ENCODE measurements around the gene ADH1A. TPM values are rescaled to one million over a fixed set of nuclear protein-coding genes. Genes with fewer than 3 reads are reported as not detected.

ADH1A gene
- total and polyA plus RNA-seq, 3 experiments from 2014 or later = not detected

DNA sequence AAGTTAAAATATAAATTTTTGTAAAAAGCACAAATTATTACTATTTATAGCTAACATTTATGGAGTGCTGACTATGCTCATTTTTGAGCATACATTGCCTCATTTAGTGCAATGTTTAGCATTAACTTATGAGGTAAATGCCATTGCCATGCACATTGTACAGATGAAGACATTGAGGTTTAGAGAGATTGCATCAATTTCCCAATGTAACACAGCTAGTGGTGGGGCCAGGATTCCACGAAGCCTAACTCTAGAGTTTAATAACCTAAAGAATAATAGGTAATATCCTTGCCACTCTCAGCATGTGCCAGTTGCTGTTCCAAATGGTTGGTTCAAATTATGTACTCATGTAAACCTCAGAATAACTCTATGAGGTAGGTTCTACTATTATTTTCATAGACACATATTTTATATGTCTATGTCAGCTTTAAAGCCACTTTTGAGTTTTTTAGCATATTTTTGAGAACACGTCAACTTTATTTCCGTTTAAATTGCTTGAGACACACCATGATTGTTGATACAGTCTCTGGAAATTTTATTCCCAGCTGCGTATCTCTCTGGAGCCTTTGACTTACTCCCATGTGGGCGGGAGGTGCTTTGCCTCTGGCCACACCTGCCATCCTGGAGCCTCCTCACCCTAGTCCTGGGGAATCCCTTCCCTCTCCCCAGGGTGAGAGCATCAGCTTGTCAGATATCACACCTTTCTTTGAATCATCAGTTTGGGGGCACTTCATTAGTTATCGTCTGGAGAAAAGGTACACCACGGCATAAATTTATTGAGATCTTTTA lies 10.8 kb upstream of the ADH1A start:
- no peaks in the 10 kb centered on the region for H3K4me1 Mint-ChIP-seq
- peaks cover 4 to 18% (median 13%) of the 10 kb centered on the region in 5 donors for H3K9me3 Mint-ChIP-seq
- CTCF ChIA-PET = no interaction called here
- no peak for DNase-seq
- H3K27ac ChIP-seq (ENCODE audit: low read depth, low read length) = no peak overlapping the region
- H3K27me3 Mint-ChIP-seq = no peaks in the 10 kb centered on the region
- no peaks in the 10 kb centered on the region for H3K4me1 ChIP-seq (ENCODE audit: insufficient read depth, low read length)
- POLR2A ChIA-PET = no interaction called here
- H3K36me3 ChIP-seq (ENCODE audit: insufficient read depth, low read length) = no peaks in the 10 kb centered on the region
- H3K4me3 Mint-ChIP-seq = no peak overlapping the region
- H3K27me3 ChIP-seq (ENCODE audit: insufficient read depth, low read length, poor library complexity, severe bottlenecking) = no peaks in the 10 kb centered on the region
- no peak overlapping the region for H3K4me3 ChIP-seq (ENCODE audit: low read length)
- no peaks in the 10 kb centered on the region for H3K36me3 Mint-ChIP-seq
- no peak overlapping the region for H3K27ac Mint-ChIP-seq
- no peaks in the 10 kb centered on the region for H3K9me3 ChIP-seq (ENCODE audit: low read length)

DNA sequence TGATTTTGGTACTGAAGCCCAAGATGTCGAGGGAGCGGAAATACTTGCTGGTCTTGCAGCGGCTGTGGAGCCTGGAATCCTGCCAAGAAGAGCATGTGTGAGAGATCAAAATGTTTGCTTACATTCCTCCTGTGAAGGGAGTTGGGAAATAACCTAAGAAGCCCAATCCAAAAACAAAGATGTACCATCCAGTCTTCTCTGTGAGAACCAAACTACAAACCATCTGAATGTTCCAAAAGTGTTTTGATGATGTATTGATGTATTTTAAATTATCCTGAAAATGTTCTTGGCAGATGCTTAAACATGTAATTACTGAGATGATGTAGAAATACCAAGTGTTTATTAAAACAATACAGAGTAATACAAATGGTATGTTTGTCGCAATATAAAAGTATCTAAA lies 10.1 kb upstream of the ADH1A start:
- H3K4me1 Mint-ChIP-seq = no peaks in the 10 kb centered on the region
- no peaks in the 10 kb centered on the region for H3K27me3 Mint-ChIP-seq
- ChIA-PET POLR2A (no interaction called here), CTCF (no interaction called here)
- Histone ChIP-seq H3K27ac (ENCODE audit: low read depth, low read length) (no peak overlapping the region), H3K36me3 (ENCODE audit: insufficient read depth, low read length) (no peaks in the 10 kb centered on the region), H3K4me3 (ENCODE audit: low read length) (no peak overlapping the region), H3K9me3 (ENCODE audit: low read length) (no peaks in the 10 kb centered on the region), H3K27me3 (ENCODE audit: insufficient read depth, low read length, poor library complexity, severe bottlenecking) (no peaks in the 10 kb centered on the region), H3K4me1 (ENCODE audit: insufficient read depth, low read length) (no peaks in the 10 kb centered on the region)
- no peak overlapping the region for H3K27ac Mint-ChIP-seq
- peaks cover 4 to 21% (median 13%) of the 10 kb centered on the region in 5 donors for H3K9me3 Mint-ChIP-seq
- H3K4me3 Mint-ChIP-seq = no peak overlapping the region
- H3K36me3 Mint-ChIP-seq = no peaks in the 10 kb centered on the region
- DNase-seq = no peak

DNA sequence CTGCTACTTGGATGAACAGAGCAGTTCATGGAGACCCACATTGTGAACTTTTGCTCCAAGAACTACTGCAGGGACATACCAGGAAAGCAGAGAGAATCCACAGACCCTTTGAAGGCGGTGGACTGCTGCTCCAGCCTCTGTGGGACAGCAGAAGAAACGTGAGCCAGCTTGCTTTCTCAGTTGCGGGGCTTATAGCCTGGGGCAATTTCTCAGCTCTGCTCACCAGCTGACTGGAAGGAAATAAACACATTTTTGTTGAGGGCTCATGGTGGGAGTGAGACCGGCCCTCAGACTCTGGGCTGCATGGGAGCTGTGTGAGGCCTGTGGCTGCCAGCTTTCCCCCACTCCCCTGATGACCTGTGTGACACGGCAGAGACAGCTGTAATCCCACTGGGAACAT lies 2.6 kb upstream of the ADH1A start:
- Mint-ChIP-seq H3K4me1 (no peaks in the 10 kb centered on the region), H3K36me3 (peaks cover 0 to 4% (median 0%) of the 10 kb centered on the region in 3 donors), H3K27me3 (peaks cover 5 to 20% of the 10 kb centered on the region in 2 donors), H3K27ac (no peak overlapping the region), H3K4me3 (no peak overlapping the region), H3K9me3 (peaks cover 9 to 31% (median 16%) of the 10 kb centered on the region in 5 donors)
- H3K27ac ChIP-seq (ENCODE audit: low read depth, low read length) = no peak overlapping the region
- CTCF ChIA-PET = no interaction called here
- H3K36me3 ChIP-seq (ENCODE audit: insufficient read depth, low read length) = no peaks in the 10 kb centered on the region
- no peaks in the 10 kb centered on the region for H3K9me3 ChIP-seq (ENCODE audit: low read length)
- H3K4me1 ChIP-seq (ENCODE audit: insufficient read depth, low read length) = no peaks in the 10 kb centered on the region
- H3K27me3 ChIP-seq (ENCODE audit: insufficient read depth, low read length, poor library complexity, severe bottlenecking) = no peaks in the 10 kb centered on the region
- POLR2A ChIA-PET = no interaction called here
- DNase-seq = no peak
- H3K4me3 ChIP-seq (ENCODE audit: low read length) = no peak overlapping the region

DNA sequence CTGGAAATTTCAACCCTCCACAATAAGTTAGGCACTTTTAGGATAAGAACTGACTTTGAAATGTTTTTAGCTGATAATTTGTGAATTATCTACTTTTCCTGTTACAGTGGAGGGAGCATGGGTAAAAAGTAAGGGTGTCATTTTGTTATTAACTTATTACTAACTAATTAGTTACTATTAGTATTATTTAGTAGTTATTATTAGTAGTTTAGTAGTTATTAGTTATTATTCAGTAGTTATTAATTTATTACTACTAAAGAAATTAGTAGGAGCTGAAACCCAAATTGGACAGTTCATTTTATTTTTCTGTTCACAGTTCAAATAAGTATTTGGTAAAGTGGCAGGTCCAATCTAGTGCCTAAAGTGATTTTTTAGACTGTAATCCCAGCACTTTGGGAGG lies 5.4 kb downstream of the ADH1A start:
- ChIA-PET POLR2A (no interaction called here), CTCF (no interaction called here)
- Mint-ChIP-seq H3K9me3 (no peaks in the 10 kb centered on the region), H3K27ac (no peak overlapping the region), H3K4me3 (no peak overlapping the region), H3K4me1 (no peaks in the 10 kb centered on the region), H3K27me3 (peaks cover 0 to 12% of the 10 kb centered on the region in 2 donors), H3K36me3 (no peaks in the 10 kb centered on the region)
- Histone ChIP-seq H3K4me3 (ENCODE audit: low read length) (no peak overlapping the region), H3K4me1 (ENCODE audit: insufficient read depth, low read length) (no peaks in the 10 kb centered on the region), H3K27ac (ENCODE audit: low read depth, low read length) (no peak overlapping the region), H3K9me3 (ENCODE audit: low read length) (no peaks in the 10 kb centered on the region), H3K36me3 (ENCODE audit: insufficient read depth, low read length) (no peaks in the 10 kb centered on the region), H3K27me3 (ENCODE audit: insufficient read depth, low read length, poor library complexity, severe bottlenecking) (no peaks in the 10 kb centered on the region)
- no peak for DNase-seq

DNA sequence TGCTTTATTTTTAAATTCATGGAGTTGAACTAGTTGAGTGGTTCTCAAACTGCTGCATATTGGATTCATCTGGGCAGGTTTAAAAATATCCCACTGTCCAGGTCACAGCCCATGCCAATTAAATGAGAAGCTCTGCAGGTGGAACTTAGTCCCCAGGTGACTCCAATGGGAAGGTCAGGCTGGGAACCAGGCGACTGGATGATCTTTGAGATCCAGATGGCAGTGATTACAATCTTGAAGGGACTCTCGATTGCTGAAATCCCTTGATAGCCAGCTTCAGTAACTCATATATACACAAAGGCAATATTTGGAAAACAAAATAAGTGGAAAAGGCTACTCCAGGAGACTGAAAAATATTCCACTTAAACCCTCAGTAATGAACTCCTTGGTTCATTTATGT lies 8.1 kb downstream of the ADH1A start:
- DNase-seq = no peak
- Mint-ChIP-seq H3K36me3 (no peaks in the 10 kb centered on the region), H3K27ac (no peak overlapping the region), H3K27me3 (peaks cover 3 to 14% of the 10 kb centered on the region in 2 donors), H3K4me3 (no peak overlapping the region), H3K9me3 (no peaks in the 10 kb centered on the region), H3K4me1 (no peaks in the 10 kb centered on the region)
- H3K4me1 ChIP-seq (ENCODE audit: insufficient read depth, low read length) = no peaks in the 10 kb centered on the region
- no peaks in the 10 kb centered on the region for H3K9me3 ChIP-seq (ENCODE audit: low read length)
- H3K36me3 ChIP-seq (ENCODE audit: insufficient read depth, low read length) = no peaks in the 10 kb centered on the region
- H3K27ac ChIP-seq (ENCODE audit: low read depth, low read length) = no peak overlapping the region
- H3K4me3 ChIP-seq (ENCODE audit: low read length) = no peak overlapping the region
- no peaks in the 10 kb centered on the region for H3K27me3 ChIP-seq (ENCODE audit: insufficient read depth, low read length, poor library complexity, severe bottlenecking)
- ChIA-PET CTCF (no interaction called here), POLR2A (no interaction called here)

DNA sequence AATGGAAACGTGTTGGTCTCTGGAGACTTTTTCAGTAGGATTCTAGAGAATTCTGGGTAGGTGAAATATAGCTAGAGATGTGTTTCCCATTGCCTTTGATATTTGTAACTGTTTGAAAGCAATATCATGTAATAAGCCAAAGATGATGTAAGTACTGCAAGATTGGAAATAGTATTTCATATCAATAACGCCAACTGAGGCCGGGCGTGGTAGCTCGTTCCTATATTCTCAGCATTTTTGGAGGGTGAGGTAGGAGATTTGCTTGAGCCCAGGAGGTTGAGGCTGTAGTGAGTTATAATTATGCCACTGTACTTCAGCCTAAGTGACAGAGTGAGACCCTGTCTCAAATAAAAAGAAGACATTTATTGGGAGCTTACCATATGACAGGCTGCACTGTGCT lies 9.5 kb downstream of the ADH1A start:
- DNase-seq = no peak
- Mint-ChIP-seq H3K27me3 (peaks cover 3 to 12% of the 10 kb centered on the region in 2 donors), H3K36me3 (no peaks in the 10 kb centered on the region), H3K4me3 (no peak overlapping the region), H3K9me3 (no peaks in the 10 kb centered on the region), H3K27ac (no peak overlapping the region), H3K4me1 (no peaks in the 10 kb centered on the region)
- Histone ChIP-seq H3K36me3 (ENCODE audit: insufficient read depth, low read length) (no peaks in the 10 kb centered on the region), H3K4me3 (ENCODE audit: low read length) (no peak overlapping the region), H3K27me3 (ENCODE audit: insufficient read depth, low read length, poor library complexity, severe bottlenecking) (no peaks in the 10 kb centered on the region), H3K27ac (ENCODE audit: low read depth, low read length) (no peak overlapping the region), H3K9me3 (ENCODE audit: low read length) (no peaks in the 10 kb centered on the region), H3K4me1 (ENCODE audit: insufficient read depth, low read length) (no peaks in the 10 kb centered on the region)
- ChIA-PET CTCF (no interaction called here), POLR2A (no interaction called here)

DNA sequence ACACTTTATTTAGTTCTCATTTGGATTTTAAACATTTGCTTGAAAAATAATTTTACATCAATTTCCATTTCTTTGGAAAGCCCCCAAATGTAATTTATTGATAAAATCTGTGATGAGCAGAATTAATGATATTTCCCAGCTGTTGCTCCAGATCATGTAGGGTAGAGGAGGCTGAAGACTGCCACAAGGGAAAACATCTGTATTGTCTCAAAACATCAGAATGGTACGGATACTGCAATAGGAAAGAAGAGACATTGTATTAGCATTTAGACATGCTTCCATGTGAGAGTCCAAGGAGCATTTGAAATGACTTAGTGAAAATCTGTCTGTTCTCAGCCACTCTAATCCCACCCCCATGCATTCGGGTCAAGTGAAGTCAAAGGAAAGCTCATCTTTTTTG lies 14.4 kb downstream of the ADH1A start:
- Mint-ChIP-seq H3K27ac (no peak overlapping the region), H3K4me1 (no peaks in the 10 kb centered on the region), H3K36me3 (no peaks in the 10 kb centered on the region), H3K4me3 (no peak overlapping the region), H3K9me3 (peaks cover 0 to 2% (median 0%) of the 10 kb centered on the region in 5 donors), H3K27me3 (peaks cover 4 to 6% of the 10 kb centered on the region in 2 donors)
- Histone ChIP-seq H3K4me1 (ENCODE audit: insufficient read depth, low read length) (no peaks in the 10 kb centered on the region), H3K36me3 (ENCODE audit: insufficient read depth, low read length) (no peaks in the 10 kb centered on the region), H3K27ac (ENCODE audit: low read depth, low read length) (no peak overlapping the region), H3K9me3 (ENCODE audit: low read length) (no peaks in the 10 kb centered on the region), H3K4me3 (ENCODE audit: low read length) (no peak overlapping the region), H3K27me3 (ENCODE audit: insufficient read depth, low read length, poor library complexity, severe bottlenecking) (no peaks in the 10 kb centered on the region)
- ChIA-PET CTCF (no interaction called here), POLR2A (no interaction called here)
- no peak for DNase-seq

DNA sequence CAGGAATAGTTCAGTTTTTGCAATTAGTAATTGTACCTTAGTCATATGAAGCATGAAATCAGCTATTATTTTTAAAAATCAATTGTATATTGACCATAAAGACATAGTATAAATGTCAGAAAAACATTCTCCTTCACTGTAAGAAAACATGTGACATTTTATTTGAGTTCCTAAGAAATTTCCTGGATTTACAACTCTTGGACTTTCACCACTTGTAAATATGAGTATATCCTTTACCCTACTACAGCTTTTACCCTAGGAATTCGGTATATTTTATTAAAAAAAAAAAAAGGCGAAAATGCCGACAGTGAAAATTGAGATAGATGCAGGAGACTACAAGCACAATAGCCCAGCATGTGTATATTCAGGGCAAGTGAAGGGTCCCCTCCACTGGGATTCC lies 14.9 kb downstream of the ADH1A start:
- Mint-ChIP-seq H3K4me3 (no peak overlapping the region), H3K27ac (no peak overlapping the region), H3K36me3 (no peaks in the 10 kb centered on the region), H3K4me1 (no peaks in the 10 kb centered on the region), H3K27me3 (peaks cover 3 to 6% of the 10 kb centered on the region in 2 donors), H3K9me3 (peaks cover 0 to 2% (median 0%) of the 10 kb centered on the region in 5 donors)
- Histone ChIP-seq H3K4me3 (ENCODE audit: low read length) (no peak overlapping the region), H3K4me1 (ENCODE audit: insufficient read depth, low read length) (no peaks in the 10 kb centered on the region), H3K27ac (ENCODE audit: low read depth, low read length) (no peak overlapping the region), H3K27me3 (ENCODE audit: insufficient read depth, low read length, poor library complexity, severe bottlenecking) (no peaks in the 10 kb centered on the region), H3K9me3 (ENCODE audit: low read length) (no peaks in the 10 kb centered on the region), H3K36me3 (ENCODE audit: insufficient read depth, low read length) (no peaks in the 10 kb centered on the region)
- no peak for DNase-seq
- CTCF ChIA-PET = no interaction called here
- POLR2A ChIA-PET = no interaction called here

All from CD8-positive, alpha-beta memory T cell (primary cell).